GM12873 (cell line): Measurements from ENCODE around the gene NCAPD2.

ENCODE experiments used
- TF ChIP-seq, protein P1 (sequence below): IDR thresholded peaks from 2 replicates; pipeline ENCODE4 v1.5.1; 2012; ENCODE audit warnings: low read depth, mild to moderate bottlenecking, moderate library complexity, low read length, control low read depth; ENCODE audit not compliant: insufficient read depth; ENCODE audit errors: missing control alignments

NCAPD2 gene

GRCh38 chr12:6528539-6529235 is 34.8 kb downstream of the NCAPD2 start:
- TF ChIP-seq, protein P1, sequence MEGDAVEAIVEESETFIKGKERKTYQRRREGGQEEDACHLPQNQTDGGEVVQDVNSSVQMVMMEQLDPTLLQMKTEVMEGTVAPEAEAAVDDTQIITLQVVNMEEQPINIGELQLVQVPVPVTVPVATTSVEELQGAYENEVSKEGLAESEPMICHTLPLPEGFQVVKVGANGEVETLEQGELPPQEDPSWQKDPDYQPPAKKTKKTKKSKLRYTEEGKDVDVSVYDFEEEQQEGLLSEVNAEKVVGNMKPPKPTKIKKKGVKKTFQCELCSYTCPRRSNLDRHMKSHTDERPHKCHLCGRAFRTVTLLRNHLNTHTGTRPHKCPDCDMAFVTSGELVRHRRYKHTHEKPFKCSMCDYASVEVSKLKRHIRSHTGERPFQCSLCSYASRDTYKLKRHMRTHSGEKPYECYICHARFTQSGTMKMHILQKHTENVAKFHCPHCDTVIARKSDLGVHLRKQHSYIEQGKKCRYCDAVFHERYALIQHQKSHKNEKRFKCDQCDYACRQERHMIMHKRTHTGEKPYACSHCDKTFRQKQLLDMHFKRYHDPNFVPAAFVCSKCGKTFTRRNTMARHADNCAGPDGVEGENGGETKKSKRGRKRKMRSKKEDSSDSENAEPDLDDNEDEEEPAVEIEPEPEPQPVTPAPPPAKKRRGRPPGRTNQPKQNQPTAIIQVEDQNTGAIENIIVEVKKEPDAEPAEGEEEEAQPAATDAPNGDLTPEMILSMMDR, result no peak

GRCh38 chr12:6529291-6529737 is 35.4 kb downstream of the NCAPD2 start:
- TF ChIP-seq, protein P1, result no peak

DNA sequence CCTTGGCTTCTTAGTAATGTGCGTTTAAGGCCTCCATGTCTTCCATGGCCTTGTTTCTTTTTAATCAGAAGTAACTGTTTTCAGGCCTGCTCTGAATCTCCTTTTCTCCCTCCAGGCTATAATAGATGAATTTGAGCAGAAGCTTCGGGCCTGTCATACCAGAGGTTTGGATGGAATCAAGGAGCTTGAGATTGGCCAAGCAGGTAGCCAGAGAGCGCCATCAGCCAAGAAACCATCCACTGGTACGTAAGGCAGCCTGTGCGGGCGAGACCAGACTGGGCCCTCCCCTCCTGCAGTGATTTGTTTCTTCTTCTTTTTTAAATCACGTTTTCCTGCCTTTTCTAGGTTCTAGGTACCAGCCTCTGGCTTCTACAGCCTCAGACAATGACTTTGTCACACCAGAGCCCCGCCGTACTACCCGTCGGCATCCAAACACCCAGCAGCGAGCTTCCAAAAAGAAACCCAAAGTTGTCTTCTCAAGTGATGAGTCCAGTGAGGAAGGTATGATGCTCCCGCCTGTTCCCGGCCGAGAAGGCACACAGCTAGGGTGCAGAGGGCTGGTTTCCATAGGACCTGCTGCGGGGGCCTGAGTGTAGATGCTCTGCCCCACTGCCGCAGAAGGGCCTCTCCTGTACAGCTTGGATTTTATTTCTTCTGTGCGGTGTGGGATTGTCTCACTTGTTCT is 36.8 kb downstream of the NCAPD2 start:
- TF ChIP-seq, protein P1, result no peak

- TF ChIP-seq, protein P1, result no peak
These were observed 38.4 kb downstream of the NCAPD2 start for GRCh38 chr12:6532051-6532926.

GRCh38 chr12:6532927-6533652 is 39.2 kb downstream of the NCAPD2 start:
- TF ChIP-seq, protein P1, result no peak

DNA sequence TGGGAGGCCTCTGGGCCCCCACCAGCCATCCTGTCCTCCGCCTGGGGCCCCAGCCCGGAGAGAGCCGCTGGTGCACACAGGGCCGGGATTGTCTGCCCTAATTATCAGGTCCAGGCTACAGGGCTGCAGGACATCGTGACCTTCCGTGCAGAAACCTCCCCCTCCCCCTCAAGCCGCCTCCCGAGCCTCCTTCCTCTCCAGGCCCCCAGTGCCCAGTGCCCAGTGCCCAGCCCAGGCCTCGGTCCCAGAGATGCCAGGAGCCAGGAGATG is 39.7 kb downstream of the NCAPD2 start:
- TF ChIP-seq, protein P1, result no peak
